GM11168 (cell line): ENCODE results near the gene HPSE2.

ENCODE experiments used
- in situ Hi-C: fragments of 300-500 bp; cut with MboI; formaldehyde crosslinking; loops from one replicate; pipeline ENCODE4 v1.12.0; 2022; ENCODE audit warnings: low sequenced_read_pairs; ENCODE audit not compliant: unreplicated experiment

HPSE2 gene

DNA sequence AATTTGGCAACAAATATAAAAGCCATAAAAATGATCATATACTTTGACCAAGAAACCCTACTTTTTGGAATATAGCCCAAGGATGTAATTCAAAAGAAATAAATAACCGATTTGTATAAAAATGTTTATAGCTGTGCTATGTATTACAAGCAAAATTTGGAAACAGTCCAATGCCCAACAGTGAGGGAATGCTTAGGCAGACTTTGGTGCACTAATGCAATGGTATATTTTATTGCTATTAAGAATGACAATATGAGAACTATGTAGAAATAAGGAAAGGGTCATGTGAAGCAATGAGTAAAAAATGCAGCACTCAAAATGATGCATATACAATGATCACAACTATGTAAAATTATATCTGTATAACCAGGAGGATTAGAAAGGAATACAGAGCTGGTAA lies 515.1 kb downstream of the HPSE2 start:
- in situ Hi-C loops: no loop called here

DNA sequence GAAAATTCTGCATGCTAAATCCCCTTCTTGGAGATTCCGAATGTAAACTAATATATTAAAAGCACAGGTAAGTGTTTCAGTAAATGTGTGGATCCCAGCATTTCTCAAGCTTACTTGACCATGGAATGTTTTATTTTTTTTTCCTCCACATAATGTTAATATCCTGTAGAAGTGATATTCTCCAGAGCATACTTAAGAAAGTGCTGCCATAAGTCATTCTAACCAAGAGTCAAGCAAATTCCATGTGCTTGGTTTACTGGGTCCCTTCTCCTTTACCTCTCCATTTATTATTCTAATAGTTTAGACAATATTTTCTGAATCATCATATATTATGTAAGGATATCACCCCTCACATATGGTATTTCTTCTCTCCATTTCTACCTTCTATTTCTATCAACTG lies 522.1 kb downstream of the HPSE2 start:
- in situ Hi-C loops: no loop called here

DNA sequence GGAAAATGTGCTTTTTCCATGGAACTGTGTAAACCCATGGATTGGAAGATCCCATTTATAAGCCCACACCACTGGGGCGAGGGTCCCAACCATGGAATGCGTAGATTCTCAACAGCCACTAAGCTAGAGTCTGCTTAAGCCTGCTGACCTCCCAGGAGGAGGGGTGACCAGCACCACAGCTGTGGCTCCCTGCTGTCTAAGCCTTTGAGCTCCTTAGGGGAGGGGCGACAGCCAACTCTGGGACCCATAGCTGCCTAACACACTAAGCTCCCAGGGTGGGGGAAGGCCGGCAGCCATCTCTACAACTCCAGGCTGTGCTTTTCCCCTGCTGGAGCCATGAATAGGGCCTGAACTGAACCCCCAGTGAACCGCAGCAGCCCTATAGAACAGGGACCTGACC lies 539.1 kb downstream of the HPSE2 start:
- in situ Hi-C loops: no loop called here

DNA sequence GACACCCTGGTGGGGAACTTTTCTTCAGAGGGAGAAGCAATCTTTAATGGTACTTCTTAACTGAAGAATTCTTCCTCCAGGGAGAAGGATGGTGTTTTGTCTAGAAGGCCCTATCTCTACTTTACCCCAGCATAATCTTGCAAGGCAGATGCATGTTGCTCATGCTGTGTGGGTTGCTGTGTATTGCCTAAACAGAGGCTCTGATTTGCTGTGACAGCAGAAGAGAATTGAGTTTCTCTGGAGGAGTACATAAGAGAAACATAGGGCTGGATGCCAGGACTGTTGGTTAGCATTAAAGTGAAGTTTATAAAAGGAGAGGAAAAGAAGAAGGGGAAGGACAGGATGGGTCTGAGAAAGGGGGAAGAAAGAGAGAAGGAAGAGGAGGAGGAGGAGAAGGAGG lies 540.8 kb downstream of the HPSE2 start:
- in situ Hi-C loops: no loop called here

DNA sequence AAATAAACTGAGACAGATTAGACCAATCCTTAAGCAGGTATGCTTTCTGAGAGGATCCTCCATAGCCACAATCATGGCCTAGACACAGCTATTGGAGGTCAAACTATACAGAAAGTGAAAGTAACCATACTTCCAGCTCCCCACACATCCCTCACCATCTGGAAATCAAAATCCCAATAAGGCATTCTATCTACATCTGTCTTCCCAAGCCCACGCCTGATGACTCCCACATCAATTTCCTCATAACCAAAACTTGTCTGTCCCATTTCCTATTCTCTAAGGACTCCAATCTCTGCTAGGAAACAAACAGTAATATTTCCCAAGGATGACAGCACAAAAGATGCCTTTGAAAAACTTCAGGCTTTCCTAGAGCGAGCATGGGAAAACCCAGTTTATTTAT lies 541.6 kb downstream of the HPSE2 start:
- in situ Hi-C loops: no loop called here

DNA sequence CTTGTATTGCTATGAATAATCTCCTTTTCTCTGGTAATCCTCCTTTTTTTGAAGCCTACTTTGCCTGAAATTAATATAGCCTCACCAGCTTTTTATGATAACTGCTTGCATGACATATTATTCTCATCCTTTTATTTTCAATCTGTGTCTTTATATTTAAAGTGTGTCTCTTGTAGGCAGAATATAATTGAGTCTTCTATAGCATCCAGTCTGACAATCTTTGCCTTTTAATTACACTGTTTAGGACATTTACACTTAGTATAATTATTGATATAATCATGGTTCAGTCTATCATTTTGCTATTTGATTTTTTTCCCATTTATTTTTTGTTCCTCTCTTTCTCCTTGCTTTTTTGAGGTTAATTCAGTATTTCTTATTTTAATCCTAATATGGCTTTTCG lies 548.0 kb downstream of the HPSE2 start:
- in situ Hi-C loops: no loop called here

DNA sequence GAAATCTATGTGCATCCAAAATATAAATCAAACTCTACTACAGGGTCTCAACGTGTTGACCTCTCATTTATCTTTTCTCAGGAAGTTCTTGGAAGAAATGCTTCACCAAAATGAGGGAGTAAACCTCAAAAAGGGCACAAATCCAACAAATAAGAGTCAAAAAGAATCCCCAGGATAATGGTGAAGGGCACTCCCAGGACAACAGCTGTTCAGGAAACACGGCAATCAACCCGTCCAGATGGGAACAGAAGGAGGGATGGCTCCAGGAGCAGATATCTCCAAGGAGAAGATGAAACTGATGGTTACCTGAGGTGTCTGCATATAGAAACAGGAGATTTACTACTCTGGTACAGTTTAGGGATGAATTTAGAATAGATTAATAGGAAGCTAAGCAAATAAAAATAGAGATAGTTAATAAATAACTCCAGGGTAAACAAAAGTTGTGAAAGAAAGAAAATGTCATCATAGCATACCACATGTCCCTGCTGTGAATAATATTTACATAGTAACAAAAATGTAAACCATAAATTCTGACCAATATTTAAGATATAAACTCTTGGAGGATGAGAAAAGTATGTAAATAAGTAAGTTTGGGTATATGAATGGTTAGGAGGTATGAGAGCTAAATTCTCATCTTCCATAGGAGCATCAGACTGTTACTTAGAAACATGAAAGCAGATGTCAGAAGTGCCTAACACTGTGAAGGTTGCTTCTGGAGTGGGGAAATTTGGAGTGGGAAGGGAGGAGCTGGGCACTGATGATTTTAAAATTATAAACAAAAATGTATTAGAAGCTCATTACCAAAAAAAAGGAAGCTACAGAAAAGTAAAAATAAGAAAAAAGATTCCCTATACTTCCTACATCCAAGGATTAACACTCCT lies 551.4 kb downstream of the HPSE2 start:
- in situ Hi-C loops: no loop called here

DNA sequence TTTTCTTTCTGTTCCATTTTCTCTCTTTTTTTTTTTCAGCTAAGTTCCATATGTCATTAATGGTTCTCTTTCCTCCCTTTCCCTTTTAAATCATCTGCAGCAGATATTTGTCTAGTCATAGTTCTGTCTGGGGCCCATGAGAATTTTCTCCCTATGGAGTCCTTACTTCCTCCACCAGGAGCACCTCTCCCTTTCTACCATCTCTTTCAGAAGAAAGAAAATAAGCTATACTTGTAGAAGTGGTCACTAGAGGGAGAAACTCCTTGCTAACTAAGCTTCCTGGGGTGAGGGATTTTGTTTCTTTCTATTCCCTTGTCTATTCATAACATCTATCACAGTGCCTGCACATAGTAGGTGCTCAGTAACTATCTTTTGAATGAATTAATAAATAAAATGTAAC lies 558.8 kb downstream of the HPSE2 start:
- in situ Hi-C loops: no loop called here

DNA sequence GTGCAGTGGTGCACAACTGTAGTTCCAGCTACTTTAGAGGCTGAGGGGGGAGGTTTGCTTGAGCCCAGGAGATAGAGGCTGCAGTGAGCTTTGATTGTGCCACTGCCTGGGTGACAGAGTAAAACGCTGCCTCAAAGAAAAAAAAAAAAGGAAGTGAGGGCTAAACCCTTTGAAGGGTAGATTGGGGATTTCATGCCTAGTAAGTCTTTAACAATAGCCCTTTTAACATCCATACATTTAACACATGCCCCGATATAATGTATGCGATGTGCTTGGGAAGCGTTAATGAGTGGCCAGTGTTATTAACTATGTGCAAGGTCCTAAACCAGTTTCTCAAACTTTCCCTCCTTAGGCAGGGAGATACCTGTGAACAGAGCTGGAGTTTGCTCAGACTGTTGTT lies 559.8 kb downstream of the HPSE2 start:
- in situ Hi-C loops: no loop called here

DNA sequence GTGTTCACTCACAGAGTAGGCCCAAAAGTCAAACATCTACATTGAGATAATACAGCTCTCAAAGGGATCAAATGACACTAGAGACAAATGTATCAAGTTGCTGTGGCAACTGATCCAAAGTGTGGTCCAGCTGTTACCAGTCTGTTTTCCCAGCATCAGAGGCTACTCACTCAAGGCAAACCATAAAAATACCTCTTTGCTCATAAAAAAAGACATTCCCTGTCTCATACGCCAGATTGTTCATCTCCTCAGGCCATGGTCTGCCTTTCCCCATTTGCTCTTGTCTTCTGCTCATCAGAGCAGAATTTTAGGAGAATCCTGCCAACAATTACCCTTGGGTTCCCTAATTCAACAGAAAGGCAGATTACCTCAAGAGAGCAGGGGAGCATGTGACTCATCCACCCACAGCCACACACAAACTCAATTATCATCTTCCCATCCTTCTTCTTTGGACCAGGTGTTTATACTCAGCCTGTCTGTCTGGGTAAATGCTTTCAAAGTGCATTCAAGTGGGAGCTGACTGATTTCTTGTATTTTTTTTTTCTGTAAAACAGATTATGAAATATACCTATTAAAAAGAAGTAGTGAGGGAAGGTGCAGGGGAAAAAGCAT lies 562.4 kb downstream of the HPSE2 start:
- in situ Hi-C loops: no loop called here

DNA sequence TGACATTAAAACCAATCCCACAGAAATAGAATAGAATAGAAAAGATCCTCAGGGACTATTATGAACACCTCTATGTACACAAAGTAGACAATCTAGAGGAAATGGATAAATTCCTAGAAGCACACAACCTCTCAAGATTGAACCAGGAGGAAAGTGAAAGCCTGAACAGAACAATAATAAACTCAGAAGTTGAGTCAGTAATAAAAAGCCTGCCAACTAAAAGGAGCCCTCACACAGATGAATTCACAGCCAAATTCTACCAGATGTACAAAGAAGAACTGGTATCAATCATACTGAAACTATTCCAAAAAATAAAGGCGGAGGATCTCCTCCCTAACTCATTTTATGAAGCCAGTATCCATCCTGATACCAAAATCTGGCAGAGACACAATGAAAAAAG lies 568.6 kb downstream of the HPSE2 start:
- in situ Hi-C loops: no loop called here

DNA sequence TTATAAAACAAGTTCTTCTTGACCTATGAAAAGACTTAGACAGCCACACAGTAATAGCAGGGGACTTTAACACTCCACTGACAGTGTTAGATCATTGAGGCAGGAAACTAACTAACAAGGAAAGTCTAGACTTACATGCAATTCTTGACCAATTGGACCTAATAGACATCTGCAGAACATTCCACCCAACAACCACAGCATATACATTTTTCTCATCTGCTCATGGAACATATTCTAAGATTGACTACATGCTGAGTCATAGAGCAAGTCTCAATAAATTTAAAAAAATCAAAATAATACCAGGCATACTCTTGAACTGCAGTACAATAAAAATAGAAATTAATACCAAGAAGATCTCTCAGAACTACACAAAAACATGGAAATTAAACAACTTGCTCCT lies 569.4 kb downstream of the HPSE2 start:
- in situ Hi-C loops: no loop called here

DNA sequence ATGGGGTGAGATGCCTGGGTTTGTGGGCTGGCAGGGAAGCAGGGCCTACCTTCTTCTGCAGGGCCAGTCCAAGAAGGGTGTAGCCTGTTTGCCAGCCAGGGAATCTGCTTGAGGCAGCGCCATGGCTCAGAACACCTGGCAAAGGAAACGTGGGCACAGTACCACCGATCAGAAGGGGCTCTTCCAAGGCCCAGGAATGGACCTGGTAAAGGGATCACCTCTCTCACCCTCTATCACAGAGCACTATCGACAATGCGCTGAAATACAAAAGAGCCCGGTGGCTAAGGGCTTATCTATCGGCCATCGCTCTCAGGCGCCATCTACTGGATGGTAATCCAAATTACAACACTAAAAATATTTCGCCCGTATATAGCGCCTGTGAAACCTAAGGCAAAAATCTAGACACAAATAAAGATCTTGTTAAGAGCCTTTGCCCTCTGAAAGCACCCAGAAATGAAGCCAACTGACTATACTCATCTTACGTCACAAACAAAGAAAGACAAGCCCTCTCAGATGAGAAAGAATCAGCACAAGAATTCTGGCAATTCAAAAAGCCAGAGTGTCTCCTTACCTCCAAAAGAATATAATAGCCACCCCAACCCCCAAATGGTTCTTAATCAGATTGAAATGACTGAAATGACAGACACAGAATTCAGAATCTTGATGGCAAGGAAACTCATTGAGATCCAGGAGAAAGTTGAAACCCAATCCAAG lies 571.2 kb downstream of the HPSE2 start:
- in situ Hi-C loops: loop anchor here (5.0 kb wide), 1 partner anchor 197 kb away; no protein-coding TSS in a partner anchor

DNA sequence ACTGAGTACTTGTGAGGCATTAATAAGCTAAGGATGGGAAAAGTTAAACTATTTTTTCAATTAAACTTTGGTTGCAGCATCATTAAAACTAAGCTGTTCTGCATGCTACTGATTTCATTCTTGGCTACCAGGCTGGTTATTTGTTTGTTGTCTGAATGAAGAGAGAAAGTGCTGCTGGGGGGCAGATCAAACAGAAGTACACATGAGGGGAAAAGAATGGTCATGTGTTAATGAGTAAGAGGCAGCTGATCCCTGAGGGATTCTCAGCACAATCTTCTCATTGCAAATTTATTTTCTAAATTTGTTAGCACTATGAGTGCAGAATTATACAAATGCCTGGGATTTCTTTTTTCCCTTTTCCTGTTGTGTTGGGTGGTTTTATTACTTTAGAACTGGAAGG lies 575.7 kb downstream of the HPSE2 start:
- in situ Hi-C loops: loop anchor here (5.0 kb wide), 1 partner anchor 193 kb away; no protein-coding TSS in a partner anchor

DNA sequence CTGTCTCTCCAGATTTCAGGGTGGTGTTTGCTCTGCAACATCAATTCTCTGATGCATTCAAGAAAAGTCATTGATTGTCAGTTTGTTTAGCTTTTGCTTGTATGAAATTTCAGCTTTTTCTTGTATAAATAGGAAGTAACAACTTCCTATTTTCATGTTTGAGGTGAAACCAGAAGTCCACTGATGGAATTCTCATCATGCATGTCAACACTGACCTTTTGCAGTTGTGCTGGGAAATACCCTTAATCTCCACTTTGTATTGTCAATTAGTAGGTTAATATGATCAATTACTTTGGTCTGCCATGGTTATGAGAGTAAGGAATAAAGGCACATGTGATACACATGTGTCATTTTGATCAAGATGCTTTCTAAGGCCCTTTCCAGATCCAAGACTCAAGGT lies 580.2 kb downstream of the HPSE2 start:
- in situ Hi-C loops: no loop called here

DNA sequence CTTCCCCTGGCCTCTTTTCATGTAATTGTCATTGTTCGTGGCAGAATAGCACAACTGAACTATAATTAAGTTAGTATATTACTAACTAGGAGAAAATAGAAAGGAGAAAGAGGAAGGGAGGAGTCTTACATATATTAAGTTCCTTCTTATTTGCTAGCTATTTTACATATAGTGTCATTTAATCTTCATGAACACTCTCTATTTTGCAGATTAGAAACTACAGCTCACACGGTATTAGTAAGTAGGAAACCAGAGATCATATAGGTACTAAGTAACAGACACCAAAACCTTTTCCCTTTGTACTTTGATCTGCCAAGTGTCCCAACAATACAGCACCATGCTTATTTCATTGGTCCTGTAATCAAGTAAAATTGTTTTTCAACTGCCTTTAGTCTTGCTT lies 586.5 kb downstream of the HPSE2 start:
- in situ Hi-C loops: no loop called here

DNA sequence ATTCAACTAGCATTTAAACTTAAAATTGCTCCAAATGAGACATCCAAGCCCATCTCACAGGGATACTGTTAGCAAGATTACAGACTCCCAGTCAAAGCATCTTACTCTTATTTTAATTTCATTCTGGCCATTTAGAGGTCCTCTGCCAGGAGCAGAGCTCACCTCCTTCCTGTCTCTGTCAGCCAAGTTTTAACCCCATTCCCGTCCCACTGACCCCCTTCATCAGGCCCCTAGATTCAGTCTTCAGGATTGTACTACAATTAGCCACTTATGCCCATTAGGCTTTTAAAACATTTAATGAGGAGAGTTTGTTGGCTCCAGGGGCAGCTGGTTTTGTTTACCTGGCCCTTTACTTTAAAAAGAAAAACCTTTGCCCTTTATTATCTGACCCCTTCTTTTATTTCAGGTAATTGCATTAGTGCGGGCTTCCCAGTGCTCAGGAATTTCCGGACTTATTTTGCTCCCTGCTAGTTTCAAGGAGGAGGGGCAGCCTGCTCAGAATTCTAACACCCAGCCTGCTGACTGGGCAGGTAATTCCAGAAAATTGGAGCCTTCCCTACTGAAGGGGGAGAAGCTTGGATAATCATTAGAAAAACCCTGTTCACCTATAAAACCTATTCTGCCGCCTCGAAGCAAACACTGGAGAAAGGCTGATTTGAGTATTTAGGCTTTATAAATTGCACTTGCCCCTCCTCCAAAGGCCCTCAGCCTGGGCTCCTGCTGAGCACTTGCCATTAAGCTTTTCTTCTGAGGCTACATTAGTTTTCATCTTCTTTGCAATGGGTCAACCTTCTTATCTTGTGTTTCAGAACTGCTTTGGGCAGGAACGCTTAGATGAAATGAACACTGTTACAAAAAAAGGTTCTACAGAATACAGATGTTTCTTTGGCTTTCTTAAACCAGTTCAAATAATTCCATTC lies 588.4 kb downstream of the HPSE2 start:
- in situ Hi-C loops: no loop called here

DNA sequence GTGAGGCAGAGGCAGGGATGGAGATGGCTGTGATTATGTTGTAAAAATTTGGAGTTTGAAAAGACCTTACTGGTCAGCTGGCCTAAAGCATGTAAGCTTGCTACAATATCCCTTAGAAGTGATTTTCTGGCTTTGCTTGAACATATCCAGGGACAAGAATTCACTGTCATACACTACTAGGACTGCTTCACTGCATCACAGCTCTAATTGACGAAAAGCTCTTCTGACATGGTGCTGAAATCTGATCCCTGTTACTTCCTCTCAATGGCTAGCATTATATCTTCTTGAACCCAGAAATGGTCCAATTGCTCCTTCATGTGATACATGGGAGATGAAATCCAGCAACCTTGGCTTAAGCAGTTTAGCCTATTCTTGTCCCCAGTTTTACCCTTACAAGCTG lies 591.2 kb downstream of the HPSE2 start:
- in situ Hi-C loops: no loop called here

DNA sequence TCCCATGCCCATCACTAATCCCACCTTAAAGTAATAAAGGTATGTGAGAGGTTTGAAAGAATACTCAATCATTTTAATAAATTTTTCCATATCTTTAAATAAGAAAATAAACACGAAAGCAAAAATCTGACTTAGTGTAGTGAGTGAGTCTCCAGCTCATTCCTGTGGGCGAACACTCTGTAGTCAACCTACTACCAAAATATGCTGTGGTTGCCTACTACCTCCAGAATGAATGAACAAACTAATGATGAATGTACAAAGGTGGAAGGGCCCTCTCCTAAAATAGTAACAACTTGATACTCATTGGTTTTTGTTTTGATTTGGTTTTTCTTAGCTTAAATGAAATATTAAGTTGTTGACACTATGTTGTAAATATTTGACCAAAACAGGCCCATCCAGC lies 593.4 kb downstream of the HPSE2 start:
- in situ Hi-C loops: no loop called here

DNA sequence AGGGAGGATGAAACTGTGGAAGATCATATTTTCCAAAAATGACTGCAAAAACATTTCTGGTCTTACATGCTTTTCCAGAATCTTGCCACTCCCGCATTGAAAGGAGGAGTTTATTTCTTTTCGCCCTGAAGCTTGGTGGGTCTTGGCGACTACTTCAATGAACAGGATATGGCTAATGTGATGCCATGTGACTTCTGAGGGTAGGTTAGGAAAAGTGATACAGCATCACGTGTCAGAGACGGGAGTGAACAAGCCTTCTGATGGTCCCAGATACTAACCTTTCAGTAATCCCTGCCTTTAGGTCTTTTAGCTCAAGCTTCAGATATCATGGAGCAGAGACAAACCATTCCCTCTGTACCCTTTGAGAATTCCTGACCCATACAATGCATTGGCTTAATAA lies 596.7 kb downstream of the HPSE2 start:
- in situ Hi-C loops: no loop called here
